ENCODE measurements around the gene TRPM5.

TRPM5 gene

GRCh38 chr11:2443406-2443805, 908 bp downstream of the TRPM5 start:
- Histone ChIP-seq H3K36me3 (ENCODE audit: control insufficient read depth, insufficient read depth, low read length) (no peaks in the 10 kb centered on the region), H3K27me3 (replicated peaks; ENCODE audit: control insufficient read depth, insufficient read depth, low read length) (peaks cover 2% of the 10 kb centered on the region), H3K4me3 (replicated peaks; ENCODE audit: low read depth, low read length) (no peak overlapping the region)
- no peak for DNase-seq (ENCODE audit: extremely low read depth, insufficient read length)
- no peak for TF ChIP-seq CTCF (IDR thresholded peaks at IDR 0.05; ENCODE audit: insufficient read depth, low read length, poor library complexity, severe bottlenecking)

- peaks cover 2% of the 10 kb centered on the region for H3K27me3 ChIP-seq (replicated peaks; ENCODE audit: control insufficient read depth, insufficient read depth, low read length)
- TF ChIP-seq CTCF (IDR thresholded peaks at IDR 0.05; ENCODE audit: insufficient read depth, low read length, poor library complexity, severe bottlenecking) = no peak
These were observed 1.7 kb downstream of the TRPM5 start for GRCh38 chr11:2442589-2442988.

GRCh38 chr11:2441171-2441570, 3.1 kb downstream of the TRPM5 start:
- TF ChIP-seq CTCF (IDR thresholded peaks at IDR 0.05; ENCODE audit: insufficient read depth, low read length, poor library complexity, severe bottlenecking) = no peak
- Histone ChIP-seq H3K36me3 (ENCODE audit: control insufficient read depth, insufficient read depth, low read length) (no peaks in the 10 kb centered on the region), H3K27me3 (replicated peaks; ENCODE audit: control insufficient read depth, insufficient read depth, low read length) (peaks cover under 1% of the 10 kb centered on the region; the same call in 1 of the 2 replicates), H3K4me3 (replicated peaks; ENCODE audit: low read depth, low read length) (no peak overlapping the region)
- no peak for DNase-seq (ENCODE audit: extremely low read depth, insufficient read length)

More at GRCh38 chr11:2442589-2442988, 1.7 kb downstream of the TRPM5 start:
- no peak for DNase-seq (ENCODE audit: extremely low read depth, insufficient read length)
- H3K4me3 ChIP-seq (replicated peaks; ENCODE audit: low read depth, low read length) = no peak overlapping the region
- no peaks in the 10 kb centered on the region for H3K36me3 ChIP-seq (ENCODE audit: control insufficient read depth, insufficient read depth, low read length)

GRCh38 chr11:2440646-2441045, 3.7 kb downstream of the TRPM5 start:
- DNase-seq (ENCODE audit: extremely low read depth, insufficient read length) = no peak
- no peak for TF ChIP-seq CTCF (IDR thresholded peaks at IDR 0.05; ENCODE audit: insufficient read depth, low read length, poor library complexity, severe bottlenecking)
- no peaks in the 10 kb centered on the region for H3K36me3 ChIP-seq (ENCODE audit: control insufficient read depth, insufficient read depth, low read length)
- no peak overlapping the region for H3K4me3 ChIP-seq (replicated peaks; ENCODE audit: low read depth, low read length)
- no peaks in the 10 kb centered on the region; the same call in 1 of the 2 replicates for H3K27me3 ChIP-seq (replicated peaks; ENCODE audit: control insufficient read depth, insufficient read depth, low read length)

GRCh38 chr11:2439820-2440219, 4.5 kb downstream of the TRPM5 start:
- no peak for TF ChIP-seq CTCF (IDR thresholded peaks at IDR 0.05; ENCODE audit: insufficient read depth, low read length, poor library complexity, severe bottlenecking)
- Histone ChIP-seq H3K36me3 (ENCODE audit: control insufficient read depth, insufficient read depth, low read length) (no peaks in the 10 kb centered on the region), H3K4me3 (replicated peaks; ENCODE audit: low read depth, low read length) (no peak overlapping the region), H3K27me3 (replicated peaks; ENCODE audit: control insufficient read depth, insufficient read depth, low read length) (no peaks in the 10 kb centered on the region)
- no peak for DNase-seq (ENCODE audit: extremely low read depth, insufficient read length)

GRCh38 chr11:2437516-2437915, 6.8 kb downstream of the TRPM5 start:
- no peak overlapping the region for H3K4me3 ChIP-seq (replicated peaks; ENCODE audit: low read depth, low read length)
- no peaks in the 10 kb centered on the region for H3K27me3 ChIP-seq (replicated peaks; ENCODE audit: control insufficient read depth, insufficient read depth, low read length)
- TF ChIP-seq CTCF (IDR thresholded peaks at IDR 0.05; ENCODE audit: insufficient read depth, low read length, poor library complexity, severe bottlenecking) = no peak
- H3K36me3 ChIP-seq (ENCODE audit: control insufficient read depth, insufficient read depth, low read length) = no peaks in the 10 kb centered on the region
- DNase-seq (ENCODE audit: extremely low read depth, insufficient read length) = no peak

Measured in GM06990 (cell line).